CD4-positive, alpha-beta T cell treated with Interleukin-15 for 4 hours (primary cell): Measurements from ENCODE around the gene OTOG.

Experiments
- DNase-seq: peaks from one replicate; pipeline ENCODE4 v3.0.0-alpha.2; 2020; ENCODE audit warnings: low spot score

Gene OTOG

DNA sequence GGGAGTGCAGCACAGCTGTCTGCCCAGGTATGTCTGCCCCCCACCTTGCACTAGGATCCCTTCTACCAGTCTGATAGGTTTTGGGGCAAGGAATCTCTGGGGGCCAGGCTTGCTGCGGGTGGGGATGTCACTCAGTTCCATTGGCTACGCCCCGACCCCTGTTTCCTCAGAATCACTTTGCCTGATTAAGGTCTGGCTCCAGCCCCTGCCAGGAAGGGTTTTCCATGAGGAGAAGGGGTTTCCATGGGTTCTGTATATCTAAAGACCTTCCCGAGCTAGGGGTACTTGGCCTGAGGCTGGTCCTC lies 14.0 kb downstream of the OTOG start:
- no peak for DNase-seq

DNA sequence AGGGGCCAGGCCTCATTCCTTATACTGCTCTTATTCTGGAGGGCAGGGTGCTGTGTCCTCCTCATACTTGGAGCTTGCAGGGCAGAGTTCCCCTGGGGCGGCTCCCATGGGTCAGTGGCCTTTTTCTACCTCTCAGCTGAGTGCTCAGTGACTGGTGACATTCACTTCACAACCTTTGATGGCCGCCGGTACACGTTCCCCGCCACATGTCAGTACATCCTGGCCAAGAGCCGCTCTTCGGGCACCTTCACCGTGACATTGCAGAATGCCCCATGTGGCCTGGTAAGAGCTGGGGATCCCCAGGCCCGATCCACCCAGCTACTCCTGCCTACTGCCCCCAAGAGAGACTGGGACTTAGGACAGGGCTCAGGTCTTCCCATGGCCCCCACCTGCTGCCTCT lies 14.5 kb downstream of the OTOG start:
- no peak for DNase-seq

DNA sequence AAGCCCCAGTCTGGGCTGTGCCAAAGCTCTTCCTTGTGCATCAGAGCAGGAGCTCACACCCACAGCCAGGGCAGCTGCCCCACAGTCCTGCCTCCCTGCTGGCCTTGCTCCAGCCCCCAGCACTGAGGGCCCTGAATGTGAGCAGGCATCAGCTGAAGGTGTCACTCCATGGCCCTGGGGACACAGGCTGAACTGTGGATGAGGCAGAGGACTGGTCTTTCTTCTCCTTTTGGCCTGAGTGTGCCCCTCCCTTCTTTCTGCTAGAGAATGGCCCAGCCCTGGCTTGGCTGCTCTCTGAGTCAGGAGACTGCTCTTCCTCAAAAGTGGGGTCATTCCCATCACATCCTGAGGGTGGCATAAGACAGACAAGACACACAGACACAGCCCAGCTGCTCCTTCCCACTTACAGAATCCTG lies 16.2 kb downstream of the OTOG start:
- no peak for DNase-seq

DNA sequence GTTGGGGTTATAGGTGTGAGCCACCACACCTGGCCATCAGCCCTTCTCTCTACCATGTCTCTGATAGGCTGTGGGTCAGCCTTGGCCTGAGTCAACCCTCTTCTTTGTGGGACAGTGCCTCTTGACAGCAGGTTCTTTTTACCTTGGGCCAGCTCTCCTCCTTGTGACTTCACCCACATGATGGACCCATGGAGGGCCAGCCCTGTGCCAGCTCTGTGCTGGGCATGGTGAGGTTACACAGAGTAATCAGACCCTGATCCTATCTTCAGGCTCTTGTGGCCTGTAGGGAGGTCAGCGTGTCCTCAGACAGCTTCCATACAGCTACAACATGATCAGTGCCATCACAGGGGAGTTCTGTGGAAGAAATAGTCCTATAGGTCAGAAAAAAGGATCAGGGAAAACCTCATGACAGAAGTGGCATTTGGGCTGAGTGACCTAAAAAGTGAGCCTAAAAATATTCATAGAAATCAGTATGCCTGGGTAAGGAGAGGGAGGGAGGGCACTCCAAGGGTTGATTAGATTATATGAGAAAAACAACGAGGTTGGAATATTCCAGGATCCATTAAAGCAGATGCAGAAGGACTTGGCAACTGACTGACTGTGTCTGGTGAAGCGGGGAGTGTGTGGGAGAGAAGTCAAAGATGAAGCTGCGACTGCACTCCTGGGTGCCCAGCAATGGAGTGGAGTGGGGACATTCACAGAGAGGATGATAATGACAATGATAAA lies 17.1 kb downstream of the OTOG start:
- DNase-seq: no peak

DNA sequence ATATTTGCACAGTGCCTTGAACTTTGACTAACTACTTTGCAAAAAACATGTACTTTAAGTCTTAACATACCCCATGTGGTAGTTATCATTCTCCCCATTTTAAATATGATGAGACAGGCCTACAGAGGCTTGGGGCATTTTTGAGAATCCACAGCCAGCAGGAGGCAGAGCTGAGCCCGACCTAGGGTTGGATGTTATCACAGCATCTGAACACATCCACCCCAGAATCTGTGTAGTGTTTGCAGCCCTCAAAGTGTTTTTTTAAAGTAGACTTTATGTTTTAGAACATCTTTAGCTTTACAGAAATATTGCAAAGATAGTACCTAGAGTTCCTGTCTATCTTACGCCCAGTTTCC lies 17.6 kb downstream of the OTOG start:
- no peak for DNase-seq

DNA sequence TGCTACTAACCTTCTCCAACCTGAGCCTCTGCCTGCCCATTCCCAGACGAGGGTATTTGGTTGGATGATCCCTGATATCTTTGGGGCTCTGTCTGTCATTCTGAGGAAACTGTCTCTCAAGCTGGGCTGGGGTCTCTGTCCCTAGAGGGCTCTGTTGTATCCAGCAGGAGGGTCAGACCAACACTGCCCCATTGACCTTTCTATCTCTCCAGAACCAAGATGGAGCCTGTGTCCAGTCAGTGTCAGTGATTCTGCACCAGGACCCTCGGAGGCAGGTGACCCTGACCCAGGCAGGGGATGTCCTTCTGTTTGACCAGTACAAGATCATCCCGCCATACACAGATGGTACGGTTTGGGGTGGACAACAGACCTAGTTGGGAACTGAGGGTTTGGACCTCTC lies 21.9 kb downstream of the OTOG start:
- no peak for DNase-seq

DNA sequence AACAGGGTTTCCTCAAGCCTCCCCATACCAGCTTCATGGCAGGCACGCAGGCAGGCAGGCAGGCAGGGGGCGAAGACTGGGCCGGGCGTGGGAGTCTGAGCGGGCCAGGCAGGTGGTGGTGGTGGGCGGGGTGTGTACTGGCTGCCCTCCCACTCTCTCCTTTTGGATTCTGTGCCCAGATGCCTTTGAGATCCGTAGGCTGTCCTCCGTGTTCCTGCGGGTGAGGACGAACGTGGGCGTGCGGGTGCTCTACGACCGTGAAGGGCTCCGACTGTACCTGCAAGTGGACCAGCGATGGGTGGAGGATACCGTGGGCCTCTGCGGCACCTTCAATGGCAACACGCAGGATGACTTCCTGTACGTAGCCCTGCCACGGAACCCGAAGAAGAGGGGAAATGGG lies 23.0 kb downstream of the OTOG start:
- no peak for DNase-seq

DNA sequence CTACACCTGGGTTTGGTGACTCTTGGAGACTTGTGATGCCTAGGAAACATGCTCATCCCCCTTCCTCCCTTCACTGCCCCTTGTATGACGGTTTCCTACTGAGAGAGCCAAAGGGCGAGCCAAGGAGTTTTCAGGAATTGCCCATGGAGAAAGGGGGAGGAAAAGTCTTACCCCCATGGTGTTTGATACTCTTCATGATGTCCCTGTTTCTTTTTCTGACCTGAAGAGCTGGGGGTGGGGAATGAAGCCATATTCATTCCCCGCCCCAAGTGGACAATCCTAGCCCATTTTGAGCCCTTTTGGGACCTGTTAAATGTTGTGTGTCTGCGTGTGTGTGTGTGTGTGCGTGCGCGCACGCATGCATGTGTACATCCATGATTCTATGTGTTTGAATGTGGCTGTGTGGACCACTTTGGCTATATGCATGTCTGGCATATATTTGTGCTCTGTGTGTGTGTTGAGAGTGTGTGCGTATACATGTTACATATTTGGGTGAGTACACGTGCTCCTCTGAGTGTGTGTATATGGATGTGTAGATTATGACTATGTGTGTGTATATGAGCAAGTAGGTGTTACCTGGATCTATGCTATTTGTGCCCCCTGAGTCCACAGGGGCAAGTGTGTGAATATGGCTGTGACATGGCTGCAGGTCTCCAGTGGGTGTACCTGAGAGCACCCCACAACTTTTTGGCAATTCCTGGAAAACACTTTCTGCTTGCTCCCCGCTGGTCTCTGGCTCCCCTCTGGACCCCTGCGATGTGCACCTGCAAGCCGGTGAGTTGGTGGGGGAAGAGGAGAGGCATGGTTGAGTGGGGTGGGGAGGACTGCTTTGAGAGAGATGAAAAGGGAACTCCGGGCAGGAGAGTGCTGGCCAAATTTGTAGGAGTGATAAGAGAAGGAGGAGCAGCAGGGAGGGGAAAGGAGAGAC lies 24.6 kb downstream of the OTOG start:
- no peak for DNase-seq

DNA sequence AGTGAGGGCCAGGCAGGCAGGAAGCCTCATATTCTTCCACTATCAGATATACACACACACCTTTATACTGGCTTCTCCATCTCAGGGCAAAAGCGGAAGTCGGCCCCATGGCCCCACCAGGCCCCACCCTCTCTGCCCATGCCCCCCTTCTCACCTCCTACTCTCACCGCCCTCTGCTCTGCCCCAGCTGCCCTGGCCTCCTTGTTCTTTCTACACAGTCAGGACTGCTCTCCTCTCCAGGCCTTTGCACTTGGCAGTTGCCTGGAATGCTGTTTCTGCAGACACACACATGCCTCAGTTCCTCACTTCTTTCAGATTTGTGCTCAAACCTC lies 25.3 kb downstream of the OTOG start:
- no peak for DNase-seq

DNA sequence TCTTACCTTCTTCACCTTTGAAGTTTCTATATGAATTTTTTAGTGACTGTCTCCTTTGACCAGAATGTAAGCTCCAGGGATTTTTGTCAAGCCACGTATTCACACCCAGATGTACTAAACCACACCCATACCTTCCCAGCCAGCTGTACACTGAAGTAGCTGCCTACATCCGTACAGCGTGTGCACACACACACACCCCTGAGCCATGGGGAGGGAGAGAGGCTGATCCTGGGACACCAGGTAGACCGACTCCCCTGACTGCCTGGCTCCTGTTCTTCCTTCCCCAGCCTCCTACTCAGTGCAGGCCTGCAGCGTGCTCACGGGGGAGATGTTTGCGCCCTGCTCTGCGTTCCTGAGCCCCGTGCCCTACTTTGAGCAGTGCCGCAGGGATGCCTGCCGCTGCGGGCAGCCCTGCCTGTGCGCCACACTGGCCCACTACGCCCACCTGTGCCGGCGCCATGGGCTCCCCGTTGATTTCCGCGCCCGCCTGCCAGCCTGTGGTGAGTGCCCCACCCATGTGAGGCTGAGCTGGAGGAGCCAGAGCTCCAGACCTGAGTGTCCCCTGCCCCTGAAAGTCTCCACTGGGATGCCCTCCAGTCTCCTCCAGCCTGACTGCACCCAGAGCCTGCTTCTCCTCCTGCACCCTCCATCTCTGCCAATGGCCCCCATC lies 25.9 kb downstream of the OTOG start:
- no peak for DNase-seq

DNA sequence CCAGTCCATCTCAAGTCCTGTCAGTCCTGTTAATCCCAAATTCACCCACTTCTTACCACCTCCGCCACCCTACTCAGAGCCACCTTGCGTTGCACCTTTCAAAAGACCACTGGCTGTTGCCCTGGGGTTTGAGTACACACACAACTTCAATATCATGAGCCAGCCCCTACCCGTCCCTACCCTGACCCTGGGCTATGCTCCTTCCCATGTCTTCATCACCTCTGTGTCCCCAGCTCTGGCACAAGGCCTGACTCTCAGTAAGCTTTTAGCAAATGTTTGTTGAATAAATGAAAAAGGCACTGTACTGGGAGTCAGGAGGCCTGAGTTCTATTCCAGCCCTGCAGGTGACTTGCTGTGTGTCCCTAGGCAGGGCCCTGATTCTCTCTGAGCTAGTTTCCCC lies 26.5 kb downstream of the OTOG start:
- no peak for DNase-seq

DNA sequence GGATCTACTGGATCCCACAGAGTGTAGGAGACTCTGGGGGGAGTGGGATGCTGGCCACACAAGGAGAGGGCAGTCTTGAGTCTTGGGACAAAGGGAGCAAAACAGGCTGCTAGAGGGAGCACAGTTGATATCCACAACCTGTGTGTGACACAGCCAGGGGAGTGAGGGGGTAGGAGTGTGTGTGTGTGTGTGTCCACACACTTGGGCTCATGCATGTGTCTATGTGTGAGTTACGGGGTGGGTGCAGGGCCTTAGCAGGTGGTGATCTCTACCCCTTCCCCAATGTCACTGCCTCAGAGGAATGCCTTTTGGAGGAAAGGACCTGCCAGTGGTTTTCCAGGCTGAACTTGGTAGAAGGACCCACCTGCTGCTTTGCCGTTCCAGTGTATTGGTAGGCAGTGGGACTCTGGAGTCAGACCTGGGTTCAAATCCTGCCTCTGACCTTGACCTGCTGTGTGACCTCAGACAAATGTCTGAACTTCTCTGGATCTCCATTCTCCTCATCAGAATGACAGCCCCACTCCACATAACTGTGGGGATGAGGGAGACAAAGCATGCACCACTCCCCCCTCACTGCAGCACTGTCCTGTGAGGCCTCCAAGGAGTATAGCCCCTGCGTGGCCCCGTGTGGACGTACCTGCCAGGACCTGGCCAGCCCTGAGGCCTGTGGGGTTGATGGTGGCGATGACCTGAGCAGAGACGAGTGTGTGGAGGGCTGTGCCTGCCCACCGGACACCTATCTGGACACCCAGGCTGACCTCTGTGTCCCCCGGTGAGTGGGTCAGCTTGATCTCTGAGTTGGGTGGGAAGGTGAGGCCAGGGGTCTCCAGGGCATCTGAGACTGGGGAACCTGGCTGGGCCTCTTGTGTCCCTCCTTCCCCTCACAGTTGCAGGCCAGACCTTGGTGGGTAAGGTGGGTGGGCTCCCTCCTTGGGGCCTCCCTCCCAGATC lies 27.4 kb downstream of the OTOG start:
- DNase-seq: no peak

DNA sequence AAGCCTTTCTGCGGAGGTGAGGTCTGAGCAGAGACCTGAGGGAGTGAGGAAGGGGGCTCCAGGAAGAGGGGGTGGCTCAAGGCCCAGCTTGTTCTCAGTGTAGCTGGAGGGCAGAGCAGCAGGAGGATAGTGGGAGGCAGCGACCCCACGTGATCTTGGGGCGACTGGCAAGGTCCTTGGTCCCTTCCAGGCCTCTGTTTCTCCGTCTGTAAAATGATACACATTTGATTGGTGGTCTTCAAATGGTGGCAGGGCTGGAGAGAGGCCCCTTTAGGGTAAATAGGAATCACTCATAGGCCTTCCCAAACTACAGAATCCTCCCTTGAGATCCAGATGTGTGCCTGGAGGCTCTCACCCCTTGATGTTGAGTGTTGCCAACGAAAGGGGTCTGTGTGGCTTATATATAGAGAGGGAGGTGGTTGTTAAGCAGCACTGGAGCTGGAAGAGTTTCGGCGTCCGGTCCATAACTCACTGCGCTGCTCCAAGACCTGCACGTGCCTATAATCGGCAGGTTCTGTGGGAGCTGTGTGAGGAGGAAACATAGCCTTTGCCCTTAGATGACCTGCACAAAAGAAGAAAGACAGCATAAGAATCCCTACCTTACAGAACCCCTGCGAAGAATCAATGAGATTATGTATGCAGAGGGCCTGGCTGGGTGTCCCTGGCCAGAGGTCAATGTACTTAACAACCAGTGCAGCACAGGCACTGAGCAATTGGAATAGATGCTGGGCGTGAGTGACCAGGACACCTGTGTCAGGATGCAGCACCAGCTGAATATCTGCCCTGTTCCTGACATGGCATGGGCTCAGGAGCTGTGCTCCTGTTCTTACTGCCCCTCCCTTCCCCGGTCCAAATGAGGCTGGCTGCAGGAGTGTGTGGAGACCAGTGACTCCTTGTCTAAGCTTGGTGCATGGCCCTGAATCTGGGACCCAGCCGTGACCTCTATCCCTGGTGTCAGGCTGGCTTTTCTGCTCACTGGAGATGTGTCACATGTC lies 28.7 kb downstream of the OTOG start:
- DNase-seq: no peak

DNA sequence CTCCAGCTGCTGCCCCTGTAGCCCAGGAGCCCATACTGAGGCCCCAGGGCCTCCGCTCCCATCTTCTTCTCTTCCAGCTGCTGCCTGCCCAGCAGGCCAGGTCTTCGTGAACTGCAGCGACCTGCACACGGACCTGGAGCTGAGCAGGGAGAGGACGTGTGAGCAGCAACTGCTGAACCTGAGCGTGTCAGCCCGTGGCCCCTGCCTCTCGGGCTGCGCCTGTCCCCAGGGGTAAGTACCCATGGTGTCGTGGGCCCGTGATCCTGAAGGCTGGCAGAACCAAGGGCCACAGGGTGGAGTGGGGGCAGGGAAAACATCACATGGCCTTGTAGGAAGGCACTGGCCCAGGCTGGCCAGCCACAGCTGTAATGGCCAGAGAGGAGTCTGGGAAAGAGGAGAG lies 31.2 kb downstream of the OTOG start:
- DNase-seq: no peak

DNA sequence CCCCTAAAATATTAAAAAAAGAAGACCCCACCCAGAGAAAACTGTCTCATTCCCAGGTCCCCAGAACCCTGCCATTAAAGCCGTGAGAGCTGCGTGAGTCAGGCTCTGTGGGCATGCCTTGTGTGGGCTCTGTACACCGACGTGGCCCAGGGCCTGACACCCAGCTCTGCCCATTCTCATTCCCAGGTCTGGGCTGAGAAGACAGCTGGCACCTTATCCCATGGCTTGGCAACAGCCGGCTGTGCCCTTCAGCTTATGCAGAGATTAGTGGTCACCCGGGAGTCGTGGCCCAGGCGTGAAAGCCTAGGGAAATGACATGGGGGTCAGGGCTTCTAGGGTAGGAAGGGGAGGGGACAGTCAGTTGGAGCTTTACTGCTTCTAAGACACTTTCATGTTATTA lies 31.9 kb downstream of the OTOG start:
- no peak for DNase-seq

DNA sequence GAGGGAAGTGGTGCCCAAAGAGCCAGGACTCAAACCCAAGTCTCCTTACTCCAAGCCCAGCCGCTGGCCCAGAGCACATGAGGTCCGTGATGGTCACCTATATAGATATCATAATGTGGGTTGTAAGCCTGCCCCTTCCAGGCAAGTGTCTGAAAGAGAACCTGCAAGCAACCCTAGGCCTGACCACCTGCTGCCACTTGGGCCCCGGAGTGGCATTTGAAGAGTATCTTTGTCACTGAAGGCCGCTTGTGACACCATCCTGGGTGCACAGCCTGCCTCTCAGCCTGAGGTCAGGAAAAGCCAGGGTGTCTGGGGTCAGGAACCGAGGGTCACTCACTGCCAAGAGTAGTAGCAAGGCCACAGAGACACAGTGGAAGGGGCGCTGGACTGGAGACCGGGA lies 32.4 kb downstream of the OTOG start:
- no peak for DNase-seq

DNA sequence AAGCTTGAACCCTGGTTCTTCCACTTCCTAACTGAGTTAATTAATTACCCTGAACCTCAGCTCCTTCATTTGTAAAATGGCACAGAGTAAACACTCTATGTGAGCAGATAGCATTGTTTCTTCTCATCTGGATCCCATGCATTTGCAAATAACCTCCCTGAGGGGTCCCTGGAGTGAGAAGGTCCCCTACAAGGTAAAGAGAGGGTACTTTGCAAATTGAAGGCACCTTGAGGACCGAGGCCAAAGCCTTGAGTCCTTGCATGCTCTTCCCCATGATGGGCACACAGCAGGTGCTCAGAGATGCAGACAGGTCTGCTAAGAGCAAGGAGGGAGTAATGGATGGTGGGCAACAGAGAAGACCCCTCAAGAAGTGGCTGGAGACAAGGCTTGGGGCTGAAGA lies 33.2 kb downstream of the OTOG start:
- no peak for DNase-seq

DNA sequence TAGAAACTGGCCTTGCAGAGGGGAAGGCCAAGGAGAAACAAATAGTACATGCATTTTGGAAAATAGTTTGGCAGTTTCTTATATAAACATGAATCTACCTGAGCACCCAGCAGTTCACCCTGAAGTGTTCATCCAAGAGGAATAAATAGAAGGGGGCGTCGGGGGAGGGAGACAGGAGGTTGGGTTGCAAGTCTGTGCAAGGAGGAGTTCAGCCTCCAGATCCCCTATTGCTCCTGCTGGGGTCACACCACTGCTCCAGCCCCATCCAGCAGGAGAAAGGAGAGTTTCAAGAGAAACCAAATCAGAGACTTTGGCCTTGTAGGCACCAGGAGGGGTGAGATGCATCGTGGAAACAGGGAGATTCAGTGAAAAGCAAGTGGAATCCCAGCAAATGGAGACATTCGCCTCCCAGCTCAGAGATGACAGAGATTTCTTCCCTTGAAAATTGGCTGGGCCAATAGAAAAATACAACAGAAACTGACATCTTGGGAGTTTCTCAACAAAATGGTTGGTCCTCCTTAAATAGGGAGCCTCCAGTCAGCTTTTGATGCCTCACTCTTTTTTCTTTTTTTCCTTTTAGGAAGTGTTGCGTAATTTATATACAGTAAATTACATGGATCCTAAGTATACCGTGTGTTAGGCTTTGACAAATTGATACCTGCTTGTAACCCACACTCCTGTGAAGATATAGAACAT lies 34.1 kb downstream of the OTOG start:
- DNase-seq: no peak

DNA sequence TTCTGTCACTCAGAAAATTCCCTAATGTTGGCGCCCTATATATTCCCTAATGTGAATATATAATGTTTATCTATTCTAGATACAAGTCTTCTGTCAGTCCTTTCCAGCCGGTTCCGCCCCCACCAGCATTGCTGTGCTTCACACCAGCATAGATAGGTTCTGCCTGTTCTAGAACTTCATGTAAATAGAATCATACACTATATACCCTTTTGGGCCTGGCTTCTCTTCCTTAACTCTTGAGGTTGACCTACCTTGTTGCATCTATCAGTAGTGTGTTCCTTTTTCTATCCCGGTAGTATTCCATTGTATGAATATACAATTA lies 34.6 kb downstream of the OTOG start:
- DNase-seq: no peak

DNA sequence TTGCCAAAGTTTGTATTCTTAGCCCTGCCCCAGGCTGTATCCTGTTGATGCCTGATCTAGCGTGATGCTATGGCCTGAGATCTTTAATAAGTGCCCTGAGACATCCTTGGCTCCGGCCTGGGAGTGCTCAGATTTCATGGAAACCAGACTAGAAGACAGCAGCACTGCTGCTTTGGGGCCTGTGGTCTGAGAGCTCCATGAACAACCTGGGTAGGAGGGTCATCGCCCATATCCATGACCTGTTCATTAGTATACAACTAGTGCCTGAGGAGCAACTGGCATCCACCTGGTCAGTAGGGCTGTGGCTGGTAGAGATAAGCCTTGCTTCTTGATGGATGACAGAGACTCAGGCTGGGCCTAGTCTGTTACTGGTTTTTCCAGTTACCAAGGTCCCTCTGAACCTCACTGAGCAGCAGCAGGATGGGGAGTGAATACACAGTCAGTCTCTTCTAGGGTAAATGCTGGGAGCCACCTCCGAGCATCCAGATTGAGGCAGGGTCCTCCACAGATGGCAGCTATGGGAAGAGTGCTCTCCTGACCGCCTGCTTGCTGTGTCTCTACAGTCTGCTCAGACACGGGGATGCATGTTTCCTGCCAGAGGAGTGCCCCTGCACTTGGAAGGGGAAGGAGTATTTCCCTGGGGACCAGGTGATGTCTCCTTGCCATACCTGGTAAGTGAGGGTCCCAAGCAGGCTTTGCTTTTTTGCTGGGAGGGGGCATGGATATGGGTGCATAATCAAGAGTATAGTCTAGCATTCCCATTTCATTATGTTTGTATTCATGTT lies 39.0 kb downstream of the OTOG start:
- no peak for DNase-seq
